K562 (cell line): ENCODE data around the gene PDE11A. TPM values are rescaled to one million over a fixed set of nuclear protein-coding genes. Genes with fewer than 3 reads are reported as not detected.
A peak's percentile ranks its signal among the peaks of the same experiment; 100 is the strongest.

ENCODE experiments used
- BACH1 ChIP-seq: fragments of 200-800 bp; sonication (Bioruptor generic); IDR thresholded peaks from 2 replicates; pipeline ENCODE4 v1.6.1; 2016; ENCODE audit warnings: missing genetic modification characterization, missing compliant biosample characterization
- NEUROD1 ChIP-seq: fragments of 150-350 bp; IDR thresholded peaks from 2 replicates; pipeline ENCODE4 v1.6.1; 2014; ENCODE audit warnings: borderline replicate concordance, low read length, low read depth; ENCODE audit not compliant: partially characterized antibody
- NFXL1 ChIP-seq: fragments of 450-650 bp; formaldehyde crosslinking; IDR thresholded peaks from 2 replicates; pipeline ENCODE4 v1.4.0; 2021; ENCODE audit warnings: mild to moderate bottlenecking
- NONO ChIP-seq, 2 experiments: fragments of 200-400 bp in 1 of 2; fragments of 450-650 bp in 1 of 2; formaldehyde crosslinking in 1 of 2; IDR thresholded peaks; 2 replicates each; pipeline ENCODE4 v1.6.1; 2017; ENCODE audit warnings: low read depth in 2 of 2, mild to moderate bottlenecking in 2 of 2, moderate library complexity in 2 of 2, low read length in 1 of 2
- SETDB1 ChIP-seq: IDR thresholded peaks from one replicate; pipeline ENCODE4 v1.6.1; 2012; ENCODE audit warnings: low read length, control low read depth, inconsistent platforms
- STAT5B ChIP-seq: fragments of 250-450 bp; sonication (Bioruptor Pico); IDR thresholded peaks from 2 replicates; pipeline ENCODE4 v1.8.0; 2021; ENCODE audit warnings: mild to moderate bottlenecking, inconsistent platforms
- ZFP30 ChIP-seq: fragments of 250-450 bp; sonication (Bioruptor Pico); IDR thresholded peaks from 2 replicates; pipeline ENCODE4 v1.8.0; 2022; ENCODE audit warnings: moderate library complexity, mild to moderate bottlenecking, inconsistent platforms, borderline replicate concordance
- ZNF212 ChIP-seq: fragments of 450-650 bp; formaldehyde crosslinking; IDR thresholded peaks from 2 replicates; pipeline ENCODE4 v1.4.0; 2020; ENCODE audit warnings: mild to moderate bottlenecking
- ZNF232 ChIP-seq: sonication (generic); formaldehyde crosslinking; IDR thresholded peaks from 2 replicates; pipeline ENCODE4 v1.8.0; 2022; ENCODE audit warnings: mild to moderate bottlenecking, missing genetic modification reagents
- ZNF436 ChIP-seq: fragments of 250-450, 450-650 bp; sonication (Bioruptor Pico); formaldehyde crosslinking; IDR thresholded peaks from 2 replicates; pipeline ENCODE4 v1.7.0; 2020; ENCODE audit warnings: mild to moderate bottlenecking
- polyA plus RNA-seq, 8 experiments: library from polyadenylated mRNA; depleted of rRNA in 4 of 8; stranded (reverse) in 5 of 8; unstranded in 3 of 8; fragments of >200 nt; fragmentation: Nextera tagmentation in 2 of 8; fragmentation: Illumina TruSeq in 1 of 8; extraction: Ambion mirVana in 2 of 8; extraction: Trizol in 1 of 8; gene quantifications; 2 replicates each; pipeline versions ENCODE4 v1.2.1 to v1.2.3, GENCODE V29; 2011 to 2014; ENCODE audit warnings: inconsistent platforms in 1 of 8, missing spikeins in 1 of 8
- total RNA-seq, 7 experiments: library from RNA; depleted of rRNA in 6 of 7; stranded (reverse); fragments of >200 nt in 6 of 7; fragmentation: Illumina TruSeq in 2 of 7; extraction: Trizol in 2 of 7; gene quantifications; 2 replicates each; pipeline versions ENCODE4 v1.2.1 to v1.2.3, GENCODE V29; 2011 to 2021; ENCODE audit warnings: low replicate concordance in 1 of 7
- TF ChIP-seq, protein P1 (sequence below), 2 experiments: fragments of 450-650 bp in 1 of 2; IDR thresholded peaks; 2 replicates each; pipeline ENCODE4 v1.6.1; 2011 to 2017; ENCODE audit warnings: low read depth in 2 of 2, antibody characterized with exemption in 1 of 2, borderline replicate concordance in 1 of 2, low read length in 1 of 2, mild to moderate bottlenecking in 1 of 2, mixed read lengths in 1 of 2; ENCODE audit not compliant: control insufficient read depth in 1 of 2
- TF ChIP-seq, protein P2 (sequence below): IDR thresholded peaks from 2 replicates; pipeline ENCODE4 v1.6.1; 2016; ENCODE audit warnings: missing genetic modification characterization, missing compliant biosample characterization
- TF ChIP-seq, protein P3 (sequence below), 2 experiments: fragments of 450-650 bp; IDR thresholded peaks; 2 replicates each; pipeline ENCODE4 v1.6.1; 2016; ENCODE audit warnings: mild to moderate bottlenecking in 2 of 2, borderline replicate concordance in 1 of 2, low read depth in 1 of 2, moderate library complexity in 1 of 2

Gene PDE11A
- total and polyA plus RNA-seq, 9 of the 15 experiments (the other 6 are each of a cell fraction or from before 2014, with no cell fraction given): 3.2 to 22.1 (median 5.7) TPM

DNA sequence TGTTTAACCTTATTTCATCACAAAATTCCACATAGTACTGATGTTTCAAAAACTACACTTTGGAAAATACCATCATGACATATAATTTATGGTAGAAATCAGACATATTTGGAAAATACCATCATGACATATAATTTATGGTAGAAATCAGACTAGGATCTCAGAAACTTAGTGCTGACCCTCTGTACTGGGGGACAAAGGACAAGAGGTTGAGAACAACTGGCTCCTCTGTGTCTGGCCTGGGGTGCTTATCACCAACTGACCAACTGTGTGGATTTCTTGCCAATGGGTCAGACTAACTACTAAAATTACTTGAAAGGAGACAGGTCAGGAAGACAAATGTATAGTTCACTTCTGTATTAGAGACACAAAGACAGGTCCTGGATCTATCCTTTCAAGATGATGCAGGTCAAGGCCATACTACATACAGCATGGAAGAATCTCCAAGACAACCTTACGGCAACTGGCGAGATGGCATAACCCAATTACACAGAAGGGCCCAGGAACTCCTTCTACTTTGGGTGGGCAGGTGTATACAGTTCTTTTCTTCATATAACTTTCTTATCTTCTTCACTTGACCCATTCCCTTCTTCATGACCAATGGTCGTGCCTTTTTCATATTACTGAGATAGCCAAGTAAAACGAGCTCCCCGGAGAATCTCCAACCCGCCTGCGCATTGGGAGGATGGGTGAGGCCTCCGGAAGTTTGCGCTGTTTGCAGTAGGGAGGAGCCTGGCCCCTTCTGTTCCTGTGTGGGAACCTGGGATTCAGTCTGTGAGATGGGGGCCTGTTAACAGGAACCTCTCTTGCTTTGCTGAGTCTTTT lies 389.5 kb downstream of the PDE11A start (continued):
- TF ChIP-seq, protein P1, sequence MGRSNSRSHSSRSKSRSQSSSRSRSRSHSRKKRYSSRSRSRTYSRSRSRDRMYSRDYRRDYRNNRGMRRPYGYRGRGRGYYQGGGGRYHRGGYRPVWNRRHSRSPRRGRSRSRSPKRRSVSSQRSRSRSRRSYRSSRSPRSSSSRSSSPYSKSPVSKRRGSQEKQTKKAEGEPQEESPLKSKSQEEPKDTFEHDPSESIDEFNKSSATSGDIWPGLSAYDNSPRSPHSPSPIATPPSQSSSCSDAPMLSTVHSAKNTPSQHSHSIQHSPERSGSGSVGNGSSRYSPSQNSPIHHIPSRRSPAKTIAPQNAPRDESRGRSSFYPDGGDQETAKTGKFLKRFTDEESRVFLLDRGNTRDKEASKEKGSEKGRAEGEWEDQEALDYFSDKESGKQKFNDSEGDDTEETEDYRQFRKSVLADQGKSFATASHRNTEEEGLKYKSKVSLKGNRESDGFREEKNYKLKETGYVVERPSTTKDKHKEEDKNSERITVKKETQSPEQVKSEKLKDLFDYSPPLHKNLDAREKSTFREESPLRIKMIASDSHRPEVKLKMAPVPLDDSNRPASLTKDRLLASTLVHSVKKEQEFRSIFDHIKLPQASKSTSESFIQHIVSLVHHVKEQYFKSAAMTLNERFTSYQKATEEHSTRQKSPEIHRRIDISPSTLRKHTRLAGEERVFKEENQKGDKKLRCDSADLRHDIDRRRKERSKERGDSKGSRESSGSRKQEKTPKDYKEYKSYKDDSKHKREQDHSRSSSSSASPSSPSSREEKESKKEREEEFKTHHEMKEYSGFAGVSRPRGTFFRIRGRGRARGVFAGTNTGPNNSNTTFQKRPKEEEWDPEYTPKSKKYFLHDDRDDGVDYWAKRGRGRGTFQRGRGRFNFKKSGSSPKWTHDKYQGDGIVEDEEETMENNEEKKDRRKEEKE (IDR thresholded peaks at IDR 0.05; ENCODE audit: borderline replicate concordance in 1 of 2, control insufficient read depth in 1 of 2, low read depth in 2 of 2, low read length in 1 of 2): no peak
- TF ChIP-seq ZNF232 (CRISPR knock-in tag) (no peak), NEUROD1 (no peak), STAT5B (CRISPR knock-in tag) (no peak), BACH1 (tag) (peak; percentile 59; the same call in 1 of the 2 replicates), ZNF212 (no peak), ZFP30 (CRISPR knock-in tag) (no peak), ZNF436 (CRISPR knock-in tag) (no peak), SETDB1 (no peak), NFXL1 (CRISPR knock-in tag) (no peak), NONO (IDR thresholded peaks at IDR 0.05; ENCODE audit: low read depth in 2 of 2, low read length in 1 of 2) (no peak)
- TF ChIP-seq, protein P2, sequence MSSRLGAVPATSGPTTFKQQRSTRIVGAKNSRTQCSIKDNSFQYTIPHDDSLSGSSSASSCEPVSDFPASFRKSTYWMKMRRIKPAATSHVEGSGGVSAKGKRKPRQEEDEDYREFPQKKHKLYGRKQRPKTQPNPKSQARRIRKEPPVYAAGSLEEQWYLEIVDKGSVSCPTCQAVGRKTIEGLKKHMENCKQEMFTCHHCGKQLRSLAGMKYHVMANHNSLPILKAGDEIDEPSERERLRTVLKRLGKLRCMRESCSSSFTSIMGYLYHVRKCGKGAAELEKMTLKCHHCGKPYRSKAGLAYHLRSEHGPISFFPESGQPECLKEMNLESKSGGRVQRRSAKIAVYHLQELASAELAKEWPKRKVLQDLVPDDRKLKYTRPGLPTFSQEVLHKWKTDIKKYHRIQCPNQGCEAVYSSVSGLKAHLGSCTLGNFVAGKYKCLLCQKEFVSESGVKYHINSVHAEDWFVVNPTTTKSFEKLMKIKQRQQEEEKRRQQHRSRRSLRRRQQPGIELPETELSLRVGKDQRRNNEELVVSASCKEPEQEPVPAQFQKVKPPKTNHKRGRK: no peak
- TF ChIP-seq, protein P3, sequence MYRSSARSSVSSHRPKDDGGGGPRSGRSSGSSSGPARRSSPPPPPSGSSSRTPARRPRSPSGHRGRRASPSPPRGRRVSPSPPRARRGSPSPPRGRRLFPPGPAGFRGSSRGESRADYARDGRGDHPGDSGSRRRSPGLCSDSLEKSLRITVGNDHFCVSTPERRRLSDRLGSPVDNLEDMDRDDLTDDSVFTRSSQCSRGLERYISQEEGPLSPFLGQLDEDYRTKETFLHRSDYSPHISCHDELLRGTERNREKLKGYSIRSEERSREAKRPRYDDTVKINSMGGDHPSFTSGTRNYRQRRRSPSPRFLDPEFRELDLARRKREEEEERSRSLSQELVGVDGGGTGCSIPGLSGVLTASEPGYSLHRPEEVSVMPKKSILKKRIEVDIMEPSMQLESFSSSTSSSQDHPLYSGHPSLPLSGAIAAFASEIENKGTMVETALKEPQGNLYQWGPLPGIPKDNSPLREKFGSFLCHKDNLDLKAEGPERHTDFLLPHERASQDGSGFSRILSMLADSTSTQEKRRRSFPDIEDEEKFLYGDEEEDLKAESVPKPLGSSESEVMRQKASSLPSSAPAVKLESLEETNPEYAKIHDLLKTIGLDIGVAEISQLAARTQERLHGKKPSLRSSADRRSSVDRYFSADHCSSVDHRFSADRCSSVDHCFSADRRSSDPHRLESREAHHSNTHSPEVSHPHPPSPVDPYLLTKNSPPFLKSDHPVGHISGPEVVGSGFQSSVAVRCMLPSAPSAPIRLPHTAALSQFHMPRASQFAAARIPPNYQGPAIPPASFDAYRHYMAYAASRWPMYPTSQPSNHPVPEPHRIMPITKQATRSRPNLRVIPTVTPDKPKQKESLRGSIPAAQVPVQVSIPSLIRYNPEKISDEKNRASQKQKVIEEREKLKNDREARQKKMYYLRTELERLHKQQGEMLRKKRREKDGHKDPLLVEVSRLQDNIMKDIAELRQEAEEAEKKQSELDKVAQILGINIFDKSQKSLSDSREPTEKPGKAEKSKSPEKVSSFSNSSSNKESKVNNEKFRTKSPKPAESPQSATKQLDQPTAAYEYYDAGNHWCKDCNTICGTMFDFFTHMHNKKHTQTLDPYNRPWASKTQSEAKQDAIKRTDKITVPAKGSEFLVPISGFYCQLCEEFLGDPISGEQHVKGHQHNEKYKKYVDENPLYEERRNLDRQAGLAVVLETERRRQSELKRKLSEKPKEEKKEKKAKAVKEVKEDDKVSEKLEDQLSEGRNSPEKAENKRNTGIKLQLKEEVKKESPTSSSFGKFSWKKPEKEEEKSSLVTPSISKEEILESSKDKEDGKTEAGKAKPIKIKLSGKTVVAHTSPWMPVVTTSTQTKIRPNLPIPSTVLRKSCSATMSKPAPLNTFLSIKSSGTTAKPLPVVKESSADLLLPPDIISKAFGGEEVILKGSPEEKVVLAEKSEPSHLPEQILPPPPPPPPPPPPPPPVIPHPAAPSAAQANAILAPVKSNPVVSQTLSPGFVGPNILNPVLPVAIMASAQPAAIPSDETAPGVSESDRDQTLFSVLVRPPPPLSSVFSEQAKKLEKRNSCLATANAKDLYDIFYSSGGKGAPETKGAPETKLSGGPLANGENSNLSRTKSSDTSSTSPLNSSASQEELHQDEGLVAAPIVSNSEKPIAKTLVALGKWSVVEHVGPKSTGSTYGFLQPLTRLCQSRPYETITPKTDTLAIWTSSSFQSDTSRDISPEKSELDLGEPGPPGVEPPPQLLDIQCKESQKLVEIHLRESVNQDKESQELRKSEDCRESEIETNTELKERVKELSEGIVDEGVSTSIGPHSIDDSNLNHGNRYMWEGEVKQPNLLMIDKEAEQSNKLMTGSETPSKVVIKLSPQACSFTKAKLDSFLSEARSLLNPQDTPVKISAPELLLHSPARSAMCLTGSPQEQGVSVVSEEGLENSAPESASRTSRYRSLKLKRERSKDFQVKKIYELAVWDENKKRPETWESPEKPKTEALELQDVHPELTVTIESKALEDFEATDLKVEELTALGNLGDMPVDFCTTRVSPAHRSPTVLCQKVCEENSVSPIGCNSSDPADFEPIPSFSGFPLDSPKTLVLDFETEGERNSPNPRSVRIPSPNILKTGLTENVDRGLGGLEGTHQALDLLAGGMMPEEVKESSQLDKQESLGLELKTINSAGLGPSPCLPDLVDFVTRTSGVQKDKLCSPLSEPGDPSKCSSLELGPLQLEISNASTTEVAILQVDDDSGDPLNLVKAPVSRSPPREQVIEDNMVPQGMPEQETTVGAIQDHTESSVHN (IDR thresholded peaks at IDR 0.05; ENCODE audit: borderline replicate concordance in 1 of 2, low read depth in 1 of 2): no peak
